Sigmoid colon (tissue), 7 donors: ENCODE data around the gene VTCN1. TPM values are rescaled to one million over a fixed set of nuclear protein-coding genes. Genes with fewer than 3 reads are reported as not detected.

Experiments used
- DNase-seq: peaks from one replicate; pipeline ENCODE4 v3.0.0-alpha.2; 2019
- H3K27ac ChIP-seq, 4 donors: fragments of 200-600 bp; sonication (generic); one replicate each; pipeline ENCODE4 v1.5.1; 2016 to 2019; ENCODE audit warnings: mild to moderate bottlenecking in 1 of 4
- H3K27me3 ChIP-seq, 3 donors: fragments of 200-600 bp; sonication (generic); one replicate each; pipeline ENCODE4 v1.5.1; 2019; ENCODE audit warnings: mild to moderate bottlenecking in 1 of 3
- H3K36me3 ChIP-seq, 4 donors: fragments of 200-600 bp; sonication (generic); one replicate each; pipeline ENCODE4 v1.5.1; 2016 to 2019
- H3K4me1 ChIP-seq, 4 donors: fragments of 200-600 bp; sonication (generic); one replicate each; pipeline ENCODE4 v1.5.1; 2017 to 2019
- H3K4me3 ChIP-seq, 4 donors: fragments of 200-600 bp; sonication (generic); one replicate each; pipeline ENCODE4 v1.5.1; 2017 to 2019; ENCODE audit warnings: mild to moderate bottlenecking in 2 of 4, moderate library complexity in 1 of 4
- H3K9me3 ChIP-seq, 4 donors: fragments of 200-600 bp in 3 of 4; sonication (generic) in 3 of 4; one replicate each; pipeline versions ENCODE4 v1.5.1 to v1.6.1; 2013 to 2019
- CTCF ChIP-seq, 4 experiments: fragments of 450-650 bp in 3 of 4; fragments of 200-600 bp in 1 of 4; IDR thresholded peaks; one replicate each; pipeline ENCODE4 v1.5.1; 2016 to 2019; ENCODE audit warnings: antibody characterized with exemption in 4 of 4, mild to moderate bottlenecking in 3 of 4, moderate library complexity in 2 of 4
- EP300 ChIP-seq, 4 donors: sonication (generic); formaldehyde crosslinking; IDR thresholded peaks; one replicate each; pipeline ENCODE4 v1.6.1; 2017; ENCODE audit warnings: antibody characterized with exemption in 4 of 4
- POLR2A ChIP-seq, 2 donors: fragments of 450-650 bp; IDR thresholded peaks; one replicate each; pipeline ENCODE4 v1.6.1; 2016; ENCODE audit warnings: antibody characterized with exemption in 2 of 2, mild to moderate bottlenecking in 2 of 2, moderate library complexity in 2 of 2
- POLR2AphosphoS5 ChIP-seq, 4 donors: sonication (generic); formaldehyde crosslinking; IDR thresholded peaks; one replicate each; pipeline ENCODE4 v1.6.1; 2017; ENCODE audit warnings: antibody characterized with exemption in 4 of 4
- WGBS, 2 donors: extraction: QIAGEN DNeasy Blood & Tissue Kit; methylation state at CpG; one replicate each; pipeline ENCODE4 v1.1.7; 2013; 5-methylcytosine and 5-hydroxymethylcytosine counted together
- intact Hi-C: fragments of 100-400 bp; cut with DNase I; formaldehyde crosslinking; loops from one replicate; pipeline ENCODE4 v1.15.1; 2023
- polyA plus RNA-seq, 3 donors: library from polyadenylated mRNA; stranded (reverse); fragments of 200-250 nt; gene quantifications; one replicate each; pipeline ENCODE4 v1.2.3, GENCODE V29; 2013
- total RNA-seq, 4 donors: library from RNA; depleted of rRNA; stranded (reverse); fragments of >200 nt; gene quantifications; one replicate each; pipeline ENCODE4 v1.1.0, GENCODE V29; 2016
- donor health status: healthy with polysubstance abuse.
- donor health status: Bipolar disorder and iron deficiency.
- donor health status: healthy.

The VTCN1 gene
- total and polyA plus RNA-seq, 7 donors, result not detected

DNA sequence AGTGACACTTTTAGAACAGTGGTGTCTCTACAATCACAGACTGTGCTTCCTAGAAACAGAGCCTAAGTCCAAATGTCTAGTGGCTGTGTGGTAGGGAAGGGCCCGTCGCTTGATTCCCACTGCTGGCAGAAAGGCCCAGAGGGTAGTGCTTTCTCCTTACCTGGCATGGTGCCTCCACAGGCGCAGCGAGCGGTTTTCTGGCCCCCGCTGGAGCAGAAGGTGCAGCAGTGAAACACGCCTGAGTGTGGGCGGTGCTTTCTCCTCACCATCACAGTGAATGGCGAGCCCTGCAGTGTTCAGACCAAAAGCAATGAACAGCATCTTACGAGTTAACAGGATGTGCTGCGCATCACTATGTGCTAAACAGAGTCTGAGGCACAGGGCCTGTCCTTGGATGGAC lies 97.5 kb downstream of the VTCN1 start:
- WGBS, 2 donors, result 94 to 96% methylated on average over 11 of the region's 11 CpGs
- no peak for DNase-seq
- H3K27ac ChIP-seq, result no peak overlapping the region
- H3K27me3 ChIP-seq, result no peaks in the 10 kb centered on the region
- no peaks in the 10 kb centered on the region for H3K9me3 ChIP-seq
- intact Hi-C loops, result no loop called here
- no peaks in the 10 kb centered on the region for H3K4me1 ChIP-seq
- peaks cover 7 to 53% (median 13%) of the 10 kb centered on the region in 4 donors for H3K36me3 ChIP-seq
- no peak overlapping the region for H3K4me3 ChIP-seq
- TF ChIP-seq EP300 (IDR thresholded peaks at IDR 0.05) (no peak), POLR2AphosphoS5 (IDR thresholded peaks at IDR 0.05) (no peak), POLR2A (IDR thresholded peaks at IDR 0.05) (no peak), CTCF (IDR thresholded peaks at IDR 0.05) (no peak)

DNA sequence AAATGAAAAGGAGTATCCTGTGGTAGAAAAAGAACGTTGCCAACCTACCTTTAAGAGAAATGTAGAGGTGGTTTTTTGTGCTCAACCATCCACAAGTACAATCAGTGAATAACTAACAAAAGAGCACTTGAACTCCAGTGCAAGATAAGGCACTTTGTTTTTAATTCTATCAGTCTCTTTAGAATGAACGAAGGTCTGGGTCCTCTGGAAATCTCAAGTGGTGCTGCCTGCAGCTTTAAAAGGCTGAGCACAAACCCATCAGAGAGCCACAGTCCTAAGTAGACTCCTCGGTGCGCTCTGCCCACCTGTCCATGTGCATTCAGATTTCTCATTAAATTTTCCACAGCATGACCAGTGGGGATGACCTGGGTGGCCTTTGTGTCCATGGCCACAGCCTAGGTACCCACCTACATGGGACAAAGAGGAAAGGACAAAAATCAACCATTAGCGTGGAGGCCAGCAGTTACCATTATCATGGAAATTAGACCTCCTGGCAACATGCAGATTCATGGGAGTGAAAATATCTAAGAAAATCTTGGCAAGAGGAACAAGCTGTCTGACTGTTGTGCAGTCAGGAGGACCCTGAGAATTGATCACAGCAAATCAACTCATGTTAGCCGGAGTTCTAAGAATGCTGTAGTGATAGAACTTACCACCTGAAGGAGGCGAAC lies 98.5 kb downstream of the VTCN1 start:
- 91 to 92% methylated on average over 7 of the region's 7 CpGs for WGBS, 2 donors
- H3K27me3 ChIP-seq, result no peaks in the 10 kb centered on the region
- no peak for DNase-seq
- H3K9me3 ChIP-seq, result no peaks in the 10 kb centered on the region
- peaks cover 7 to 55% (median 13%) of the 10 kb centered on the region in 4 donors for H3K36me3 ChIP-seq
- no peak overlapping the region for H3K4me3 ChIP-seq
- H3K4me1 ChIP-seq, result no peaks in the 10 kb centered on the region
- intact Hi-C loops, result no loop called here
- no peak overlapping the region for H3K27ac ChIP-seq
- TF ChIP-seq EP300 (IDR thresholded peaks at IDR 0.05) (no peak), CTCF (IDR thresholded peaks at IDR 0.05) (no peak), POLR2AphosphoS5 (IDR thresholded peaks at IDR 0.05) (no peak)

GRCh38 chr1:117110774-117111173 lies 100.0 kb downstream of the VTCN1 start:
- no peak for DNase-seq
- Histone ChIP-seq H3K9me3 (no peaks in the 10 kb centered on the region), H3K27me3 (no peaks in the 10 kb centered on the region), H3K4me3 (no peak overlapping the region), H3K27ac (no peak overlapping the region), H3K36me3 (peaks cover 7 to 48% (median 16%) of the 10 kb centered on the region in 4 donors), H3K4me1 (no peaks in the 10 kb centered on the region)
- TF ChIP-seq POLR2A (IDR thresholded peaks at IDR 0.05) (no peak), POLR2AphosphoS5 (IDR thresholded peaks at IDR 0.05) (no peak), CTCF (IDR thresholded peaks at IDR 0.05) (no peak), EP300 (IDR thresholded peaks at IDR 0.05) (no peak)
- WGBS, 2 donors, result 79 to 83% methylated on average over 2 of the region's 2 CpGs
- intact Hi-C loops, result no loop called here

- WGBS, 2 donors, result 82 to 89% methylated on average over 2 of the region's 2 CpGs
Measured at GRCh38 chr1:117107364-117107763, 103.4 kb downstream of the VTCN1 start.

More at GRCh38 chr1:117107364-117107763, 103.4 kb downstream of the VTCN1 start:
- Histone ChIP-seq H3K4me1 (no peaks in the 10 kb centered on the region), H3K27me3 (no peaks in the 10 kb centered on the region), H3K27ac (no peak overlapping the region), H3K36me3 (peaks cover 0 to 19% (median 3%) of the 10 kb centered on the region in 4 donors), H3K4me3 (no peak overlapping the region), H3K9me3 (no peaks in the 10 kb centered on the region)
- no peak for DNase-seq
- intact Hi-C loops, result no loop called here
- no peak for TF ChIP-seq POLR2A (IDR thresholded peaks at IDR 0.05)
- no peak for TF ChIP-seq CTCF (IDR thresholded peaks at IDR 0.05)
- no peak for TF ChIP-seq POLR2AphosphoS5 (IDR thresholded peaks at IDR 0.05)
- no peak for TF ChIP-seq EP300 (IDR thresholded peaks at IDR 0.05)
